GM06990 (cell line): Measurements from ENCODE around the gene TREH.

Experiments used
- DNase-seq: peaks from one replicate; pipeline ENCODE4 v3.0.0-alpha.2; 2011; ENCODE audit not compliant: insufficient read length; ENCODE audit errors: extremely low read depth
- H3K27me3 ChIP-seq: replicated peaks from 2 replicates; pipeline ENCODE4 v1.6.0; 2011; ENCODE audit warnings: low read length; ENCODE audit not compliant: control insufficient read depth, insufficient read depth
- H3K36me3 ChIP-seq: 2 replicates; pipeline ENCODE4 v1.5.1; 2011; ENCODE audit warnings: low read length; ENCODE audit not compliant: control insufficient read depth, insufficient read depth
- H3K4me3 ChIP-seq: replicated peaks from 2 replicates; pipeline ENCODE4 v1.5.1; 2011; ENCODE audit warnings: low read depth, mild to moderate bottlenecking, control low read depth, low read length
- CTCF ChIP-seq: IDR thresholded peaks from 2 replicates; pipeline ENCODE4 v1.5.1; 2011; ENCODE audit warnings: low read length, control low read depth, mild to moderate bottlenecking, inconsistent platforms; ENCODE audit not compliant: insufficient read depth, poor library complexity, severe bottlenecking

Gene TREH

GRCh38 chr11:118671254-118671653 is 8.2 kb downstream of the TREH start:
- Histone ChIP-seq H3K27me3 (no peaks in the 10 kb centered on the region), H3K36me3 (no peaks in the 10 kb centered on the region), H3K4me3 (no peak overlapping the region)
- no peak for DNase-seq
- TF ChIP-seq CTCF: no peak

GRCh38 chr11:118670063-118670462 is 9.4 kb downstream of the TREH start:
- H3K36me3 ChIP-seq: no peaks in the 10 kb centered on the region
- no peak for DNase-seq
- TF ChIP-seq CTCF: no peak

GRCh38 chr11:118666371-118666770 is 13.1 kb downstream of the TREH start:
- TF ChIP-seq CTCF: no peak
- no peak for DNase-seq
- Histone ChIP-seq H3K36me3 (no peaks in the 10 kb centered on the region), H3K27me3 (no peaks in the 10 kb centered on the region; the same call in 1 of the 2 replicates), H3K4me3 (no peak overlapping the region)

More at GRCh38 chr11:118670063-118670462, 9.4 kb downstream of the TREH start:
- H3K27me3 ChIP-seq: no peaks in the 10 kb centered on the region
- no peak overlapping the region for H3K4me3 ChIP-seq

- DNase-seq: no peak
- Histone ChIP-seq H3K27me3 (no peaks in the 10 kb centered on the region; the same call in 1 of the 2 replicates), H3K36me3 (no peaks in the 10 kb centered on the region), H3K4me3 (no peak overlapping the region)
- no peak for TF ChIP-seq CTCF
Measured at GRCh38 chr11:118663902-118664301, 15.5 kb downstream of the TREH start.

GRCh38 chr11:118663381-118663780 is 16.1 kb downstream of the TREH start:
- DNase-seq: no peak
- Histone ChIP-seq H3K27me3 (no peaks in the 10 kb centered on the region; the same call in 1 of the 2 replicates), H3K4me3 (no peak overlapping the region), H3K36me3 (no peaks in the 10 kb centered on the region)
- no peak for TF ChIP-seq CTCF
